Skeletal muscle satellite cell (primary cell): ENCODE results near the gene ZNF391.
"Not testable (repeated sequence)": the region's sequence is repeated elsewhere in the genome, so short reads cannot be mapped to it uniquely, and the experiment has no call there.

Experiments used
- H3K27me3 ChIP-seq: 2 replicates; pipeline ENCODE4 v1.7.0; 2013; ENCODE audit warnings: low read length; ENCODE audit not compliant: control insufficient read depth, insufficient read depth
- H3K36me3 ChIP-seq: 2 replicates; pipeline ENCODE4 v1.7.0; 2013; ENCODE audit warnings: mild to moderate bottlenecking, control low read depth, low read length; ENCODE audit not compliant: insufficient read depth
- H3K4me1 ChIP-seq: 2 replicates; pipeline ENCODE4 v1.7.0; 2013; ENCODE audit warnings: low read length; ENCODE audit not compliant: control insufficient read depth, insufficient read depth
- H3K4me2 ChIP-seq: 2 replicates; pipeline ENCODE4 v1.7.0; 2013; ENCODE audit warnings: mild to moderate bottlenecking, low read length
- H3K4me3 ChIP-seq: 2 replicates; pipeline ENCODE4 v1.7.0; 2013; ENCODE audit warnings: low read length
- H3K9ac ChIP-seq: 2 replicates; pipeline ENCODE4 v1.7.0; 2013; ENCODE audit warnings: mild to moderate bottlenecking, low read depth, low read length, moderate library complexity
- H3K9me3 ChIP-seq: replicated peaks from 2 replicates; pipeline ENCODE4 v1.7.0; 2013; ENCODE audit warnings: mild to moderate bottlenecking, control low read depth, low read length

Gene ZNF391

DNA sequence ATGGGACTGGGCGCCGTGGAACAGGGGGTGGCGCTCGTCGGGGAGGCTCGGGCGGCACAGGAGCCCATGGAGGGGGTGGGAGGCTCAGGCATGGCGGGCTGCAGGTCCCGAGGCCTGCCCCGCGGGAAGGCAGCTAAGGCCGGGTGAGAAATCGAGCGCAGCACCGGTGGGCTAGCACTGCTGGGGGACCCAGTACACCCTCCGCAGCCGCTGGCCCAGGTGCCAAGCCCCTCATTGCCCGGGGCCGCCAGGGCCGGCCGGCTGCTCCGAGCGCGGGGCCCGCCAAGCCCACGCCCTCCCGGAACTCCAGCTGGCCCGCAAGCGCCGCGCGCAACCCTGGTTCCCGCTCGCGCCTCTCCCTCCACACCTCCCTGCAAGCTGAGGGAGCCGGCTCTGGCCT, 36.3 kb downstream of the ZNF391 start:
- H3K4me2 ChIP-seq, H3K4me1 ChIP-seq, H3K27me3 ChIP-seq, H3K36me3 ChIP-seq, H3K4me3 ChIP-seq, H3K9me3 ChIP-seq, H3K9ac ChIP-seq: not testable (repeated sequence)

DNA sequence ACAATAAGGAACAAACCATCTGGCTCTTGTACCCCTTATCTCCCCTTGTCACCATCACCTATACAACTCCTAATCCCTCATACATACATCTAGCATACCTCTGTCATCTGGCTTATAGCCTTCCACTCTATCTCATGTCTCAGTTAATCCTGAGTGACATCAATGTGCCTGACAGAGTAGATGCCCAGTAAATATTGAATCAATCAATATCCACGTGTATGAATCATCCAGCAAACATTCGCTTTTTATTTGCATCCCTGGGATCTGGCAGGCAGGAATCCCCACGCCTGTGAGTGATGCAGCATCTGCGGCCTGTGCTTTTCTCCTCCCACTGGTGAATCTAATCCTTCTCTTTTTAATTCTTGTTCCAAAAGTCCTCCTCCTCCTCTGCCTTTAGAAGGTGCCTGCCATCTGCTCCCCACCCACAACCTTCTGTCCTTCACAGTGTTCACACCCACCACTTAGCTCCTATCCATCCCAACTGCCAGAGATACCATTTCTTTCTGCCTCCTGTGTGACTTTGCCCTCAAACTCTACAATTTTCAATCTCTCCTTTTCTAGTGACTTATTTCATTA, 37.6 kb downstream of the ZNF391 start:
- H3K27me3 ChIP-seq = no peaks in the 10 kb centered on the region
- H3K9ac ChIP-seq = no peak overlapping the region
- H3K4me3 ChIP-seq = no peak overlapping the region
- H3K9me3 ChIP-seq = no peaks in the 10 kb centered on the region
- H3K4me1 ChIP-seq = no peaks in the 10 kb centered on the region
- no peaks in the 10 kb centered on the region for H3K36me3 ChIP-seq
- no peak overlapping the region for H3K4me2 ChIP-seq

- Histone ChIP-seq H3K9ac (no peak overlapping the region), H3K4me1 (no peaks in the 10 kb centered on the region), H3K9me3 (no peaks in the 10 kb centered on the region), H3K4me2 (no peak overlapping the region), H3K27me3 (no peaks in the 10 kb centered on the region), H3K4me3 (no peak overlapping the region), H3K36me3 (no peaks in the 10 kb centered on the region)
These were observed 39.9 kb downstream of the ZNF391 start for GRCh38 chr6:27428502-27428901.

DNA sequence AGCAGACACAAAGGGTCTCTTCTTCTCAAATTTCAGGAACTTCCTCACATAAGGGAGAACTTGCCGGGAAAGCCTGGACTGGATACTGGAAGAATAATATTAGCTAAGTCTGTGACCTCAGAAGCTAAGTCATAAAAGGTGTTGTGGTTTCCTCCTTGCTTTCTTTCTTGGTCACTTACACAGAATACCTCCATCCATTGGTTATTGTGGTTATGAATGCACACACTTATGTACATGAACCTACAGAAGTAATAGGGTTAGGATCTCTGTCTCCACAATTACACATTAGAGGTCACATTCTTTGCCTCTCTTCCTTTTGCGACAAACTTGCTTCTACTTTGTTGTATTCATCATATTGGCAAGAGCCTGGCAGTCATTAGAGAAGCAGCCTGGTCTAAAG, 40.4 kb downstream of the ZNF391 start:
- H3K36me3 ChIP-seq = no peaks in the 10 kb centered on the region
- H3K9me3 ChIP-seq = no peaks in the 10 kb centered on the region
- no peak overlapping the region for H3K4me2 ChIP-seq
- H3K4me3 ChIP-seq = no peak overlapping the region
- no peak overlapping the region for H3K9ac ChIP-seq
- H3K4me1 ChIP-seq = no peaks in the 10 kb centered on the region
- no peaks in the 10 kb centered on the region for H3K27me3 ChIP-seq

GRCh38 chr6:27433714-27434113, 45.2 kb downstream of the ZNF391 start:
- Histone ChIP-seq H3K4me3 (no peak overlapping the region), H3K36me3 (no peaks in the 10 kb centered on the region)

GRCh38 chr6:27439371-27439770, 50.8 kb downstream of the ZNF391 start:
- H3K27me3 ChIP-seq = no peaks in the 10 kb centered on the region
- H3K4me2 ChIP-seq = no peak overlapping the region
- H3K4me3 ChIP-seq = no peak overlapping the region
- H3K9me3 ChIP-seq = no peaks in the 10 kb centered on the region
- H3K36me3 ChIP-seq = no peaks in the 10 kb centered on the region
- H3K4me1 ChIP-seq = no peaks in the 10 kb centered on the region
- no peak overlapping the region for H3K9ac ChIP-seq

More at GRCh38 chr6:27433714-27434113, 45.2 kb downstream of the ZNF391 start:
- Histone ChIP-seq H3K9me3 (no peaks in the 10 kb centered on the region), H3K4me1 (no peaks in the 10 kb centered on the region), H3K9ac (no peak overlapping the region), H3K27me3 (no peaks in the 10 kb centered on the region), H3K4me2 (no peak overlapping the region)

DNA sequence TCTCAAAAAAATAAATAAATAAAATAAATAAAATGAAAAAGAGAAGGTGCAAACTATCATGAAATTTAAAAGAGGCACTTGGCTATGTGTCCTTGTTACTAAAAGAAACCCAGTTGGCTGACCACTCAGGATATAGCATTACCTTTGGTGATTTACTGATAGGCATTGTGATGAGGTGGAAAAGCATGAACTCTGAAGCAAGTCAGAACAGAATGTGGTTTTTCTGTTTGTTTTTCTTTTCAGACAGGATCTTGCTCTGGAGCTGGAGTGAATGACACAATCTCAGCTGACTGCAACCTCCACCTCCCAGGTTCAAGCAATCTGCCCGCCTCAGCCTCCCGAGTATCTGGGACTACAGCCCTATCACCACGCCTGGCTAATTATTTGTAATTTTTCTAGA, 52.4 kb downstream of the ZNF391 start:
- H3K27me3 ChIP-seq = no peaks in the 10 kb centered on the region
- H3K9me3 ChIP-seq = peaks cover 7% of the 10 kb centered on the region
- H3K4me3 ChIP-seq = no peak overlapping the region
- no peak overlapping the region for H3K9ac ChIP-seq
- no peaks in the 10 kb centered on the region for H3K4me1 ChIP-seq
- H3K4me2 ChIP-seq = no peak overlapping the region
- no peaks in the 10 kb centered on the region for H3K36me3 ChIP-seq

GRCh38 chr6:27442932-27443331, 54.4 kb downstream of the ZNF391 start:
- peaks cover 10% of the 10 kb centered on the region for H3K9me3 ChIP-seq
- H3K27me3 ChIP-seq = no peaks in the 10 kb centered on the region
- H3K4me2 ChIP-seq = no peak overlapping the region
- H3K9ac ChIP-seq = no peak overlapping the region
- no peak overlapping the region for H3K4me3 ChIP-seq
- H3K4me1 ChIP-seq = no peaks in the 10 kb centered on the region
- no peaks in the 10 kb centered on the region for H3K36me3 ChIP-seq

- Histone ChIP-seq H3K9ac (no peak overlapping the region), H3K27me3 (no peaks in the 10 kb centered on the region), H3K4me1 (no peaks in the 10 kb centered on the region), H3K4me2 (no peak overlapping the region), H3K4me3 (no peak overlapping the region), H3K9me3 (peaks cover 64% of the 10 kb centered on the region), H3K36me3 (peaks cover 36% of the 10 kb centered on the region)
These were observed 59.9 kb downstream of the ZNF391 start for GRCh38 chr6:27448456-27448855.

- Histone ChIP-seq H3K4me1 (no peaks in the 10 kb centered on the region), H3K4me2 (no peak overlapping the region), H3K36me3 (peaks cover 70% of the 10 kb centered on the region), H3K9me3 (peaks cover 87% of the 10 kb centered on the region), H3K9ac (no peak overlapping the region), H3K4me3 (no peak overlapping the region), H3K27me3 (no peaks in the 10 kb centered on the region)
These were observed 63.3 kb downstream of the ZNF391 start for GRCh38 chr6:27451660-27452390.

GRCh38 chr6:27452496-27452897, 63.9 kb downstream of the ZNF391 start:
- Histone ChIP-seq H3K36me3 (peaks cover 77% of the 10 kb centered on the region), H3K4me2 (no peak overlapping the region), H3K4me3 (no peak overlapping the region), H3K9ac (no peak overlapping the region), H3K9me3 (peaks cover 88% of the 10 kb centered on the region), H3K4me1 (no peaks in the 10 kb centered on the region), H3K27me3 (no peaks in the 10 kb centered on the region)
